SK-N-MC (cell line): ENCODE data around the gene RBBP4.

Experiments used
- EZH2 ChIP-seq: fragments of 200-600 bp; sonication (generic); IDR thresholded peaks from one replicate; pipeline ENCODE4 v1.6.1; 2017; ENCODE audit warnings: antibody characterized with exemption
- FOXP2 ChIP-seq: optimal IDR thresholded peaks from 2 replicates; pipeline ENCODE3; 2011; ENCODE audit warnings: mild to moderate bottlenecking, moderate library complexity; ENCODE audit not compliant: insufficient read depth; ENCODE audit errors: extremely low read length, control extremely low read depth
- POLR2AphosphoS5 ChIP-seq: IDR thresholded peaks from 2 replicates; pipeline ENCODE4 v1.6.1; 2012; ENCODE audit warnings: mild to moderate bottlenecking, low read depth, low read length, borderline replicate concordance

DNA sequence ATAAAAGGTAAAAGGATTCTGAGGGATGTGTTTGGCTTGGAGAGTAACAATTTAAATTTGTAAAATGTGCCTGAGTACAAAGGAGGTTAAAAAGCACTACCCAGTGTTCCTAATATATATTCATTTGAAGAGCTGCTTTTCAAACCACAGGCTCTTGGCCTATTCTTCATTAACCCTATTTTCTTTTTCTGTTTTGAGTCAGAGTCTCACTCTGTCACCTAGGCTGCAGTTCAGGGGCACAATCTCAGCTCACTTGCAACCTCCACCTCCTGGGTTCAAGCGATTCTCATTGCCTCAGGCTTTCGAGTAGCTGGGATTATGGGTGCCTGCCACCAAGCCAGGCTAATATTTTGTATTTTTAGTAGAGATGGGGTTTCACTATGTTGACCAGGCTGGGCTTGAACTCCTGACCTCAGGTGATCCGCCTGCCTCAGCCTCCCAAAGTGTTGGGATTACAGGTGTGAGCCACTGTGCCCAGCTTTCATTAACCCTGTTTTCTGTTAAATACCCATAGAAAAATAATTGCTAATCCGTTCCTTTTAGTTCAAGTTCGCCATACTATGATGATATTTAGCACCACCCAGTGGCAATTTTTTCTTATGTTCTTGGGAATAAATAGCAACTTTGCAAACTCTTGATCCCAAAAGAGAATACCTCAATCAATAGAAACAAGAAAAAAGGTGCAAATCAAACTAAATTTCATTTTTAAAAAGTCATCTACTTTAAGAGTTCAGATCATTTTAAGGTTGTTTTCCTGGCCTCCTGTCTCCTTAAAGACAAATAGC lies 31.1 kb upstream of the RBBP4 start:
- TF ChIP-seq POLR2AphosphoS5, result no peak
- TF ChIP-seq EZH2, result no peak
- TF ChIP-seq FOXP2, result no peak
